AG09319 (cell line): Measurements from ENCODE around the gene MYOM1.

Source experiments
- DNase-seq: peaks from one replicate; pipeline ENCODE4 v3.0.0-alpha.2; 2010; ENCODE audit warnings: low read depth; ENCODE audit errors: extremely low read depth
- TF ChIP-seq, protein P1 (sequence below): IDR thresholded peaks from 2 replicates; pipeline ENCODE4 v1.5.1; 2011; ENCODE audit warnings: low read depth, mild to moderate bottlenecking, inconsistent platforms, low read length, moderate library complexity

The MYOM1 gene

DNA sequence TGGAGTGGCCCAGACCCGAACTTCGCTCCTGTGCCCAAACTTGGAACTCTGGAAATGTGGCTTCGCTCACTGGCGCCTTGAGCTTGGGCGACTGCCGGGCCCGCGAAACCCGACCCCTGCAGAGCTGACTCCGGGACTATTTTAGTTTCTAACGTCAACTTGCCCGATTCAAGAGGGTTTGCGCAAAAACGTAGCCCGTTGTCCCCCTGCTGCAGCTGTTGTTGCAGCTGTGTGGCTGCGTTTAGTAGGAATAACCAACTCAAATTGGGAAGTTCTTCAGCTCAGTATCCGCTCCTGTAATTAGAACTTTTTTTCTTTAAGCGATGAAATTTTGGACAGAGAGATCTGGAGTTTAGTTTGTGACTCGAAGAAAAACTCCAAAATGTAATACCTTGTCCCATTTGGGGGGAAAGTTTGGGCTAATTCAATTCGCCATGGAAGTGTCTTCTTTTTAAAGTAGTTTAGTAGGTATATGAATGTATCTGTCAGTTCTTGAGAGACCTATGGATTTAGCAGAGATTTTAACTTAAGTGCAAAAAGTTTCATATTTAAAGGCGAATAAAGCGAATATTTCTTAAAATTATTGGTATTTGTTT is 28.4 kb upstream of the MYOM1 start:
- DNase-seq: no peak
- TF ChIP-seq, protein P1, sequence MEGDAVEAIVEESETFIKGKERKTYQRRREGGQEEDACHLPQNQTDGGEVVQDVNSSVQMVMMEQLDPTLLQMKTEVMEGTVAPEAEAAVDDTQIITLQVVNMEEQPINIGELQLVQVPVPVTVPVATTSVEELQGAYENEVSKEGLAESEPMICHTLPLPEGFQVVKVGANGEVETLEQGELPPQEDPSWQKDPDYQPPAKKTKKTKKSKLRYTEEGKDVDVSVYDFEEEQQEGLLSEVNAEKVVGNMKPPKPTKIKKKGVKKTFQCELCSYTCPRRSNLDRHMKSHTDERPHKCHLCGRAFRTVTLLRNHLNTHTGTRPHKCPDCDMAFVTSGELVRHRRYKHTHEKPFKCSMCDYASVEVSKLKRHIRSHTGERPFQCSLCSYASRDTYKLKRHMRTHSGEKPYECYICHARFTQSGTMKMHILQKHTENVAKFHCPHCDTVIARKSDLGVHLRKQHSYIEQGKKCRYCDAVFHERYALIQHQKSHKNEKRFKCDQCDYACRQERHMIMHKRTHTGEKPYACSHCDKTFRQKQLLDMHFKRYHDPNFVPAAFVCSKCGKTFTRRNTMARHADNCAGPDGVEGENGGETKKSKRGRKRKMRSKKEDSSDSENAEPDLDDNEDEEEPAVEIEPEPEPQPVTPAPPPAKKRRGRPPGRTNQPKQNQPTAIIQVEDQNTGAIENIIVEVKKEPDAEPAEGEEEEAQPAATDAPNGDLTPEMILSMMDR: no peak

DNA sequence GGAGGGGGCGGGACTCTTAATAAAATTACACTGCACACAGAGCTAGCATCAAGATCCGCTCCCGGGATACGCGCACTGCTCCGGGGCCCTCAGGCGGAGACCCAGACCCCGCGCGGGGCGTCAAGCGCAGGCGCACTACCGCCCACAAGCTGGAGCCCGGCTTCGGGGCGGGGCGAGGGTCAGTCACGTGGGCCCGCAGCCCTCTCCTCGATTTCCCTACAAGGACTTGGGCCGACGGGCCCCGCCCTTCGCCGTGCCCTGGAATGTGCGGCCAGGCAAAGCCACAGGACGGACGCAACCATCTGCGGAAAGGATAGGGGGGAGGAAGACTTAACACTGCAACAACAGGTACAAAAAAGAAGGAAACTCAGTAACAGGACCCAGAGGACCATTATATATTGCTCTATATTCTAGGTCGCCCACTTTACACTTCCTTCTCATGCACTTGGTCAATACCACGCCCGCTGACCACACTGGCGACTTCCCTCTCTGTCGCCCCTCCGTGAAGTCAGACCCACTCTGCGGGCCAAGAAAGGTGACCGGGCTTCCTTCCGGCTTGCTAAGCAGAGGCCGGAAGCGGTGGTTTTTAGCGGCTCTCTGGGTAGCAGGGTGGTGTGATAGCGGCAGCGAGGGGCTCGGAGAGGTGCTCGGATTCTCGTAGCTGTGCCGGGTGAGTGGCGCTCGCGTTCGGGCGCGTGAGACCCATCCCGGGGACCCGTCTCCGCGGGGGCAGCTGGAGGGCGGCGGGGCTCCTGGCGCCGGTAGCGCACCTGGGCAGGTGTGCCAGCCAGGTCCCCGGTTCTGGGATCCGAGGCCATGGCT is 27.7 kb upstream of the MYOM1 start, which contains the start of gene MYL12A:
Gene MYL12A, plus strand, starts transcription at position 562 of the 822 bp plus-strand sequence. CDS start 5,447 bp downstream, outside the sequence.
- TF ChIP-seq, protein P1: no peak
- peak; percentile 97 for DNase-seq

DNA sequence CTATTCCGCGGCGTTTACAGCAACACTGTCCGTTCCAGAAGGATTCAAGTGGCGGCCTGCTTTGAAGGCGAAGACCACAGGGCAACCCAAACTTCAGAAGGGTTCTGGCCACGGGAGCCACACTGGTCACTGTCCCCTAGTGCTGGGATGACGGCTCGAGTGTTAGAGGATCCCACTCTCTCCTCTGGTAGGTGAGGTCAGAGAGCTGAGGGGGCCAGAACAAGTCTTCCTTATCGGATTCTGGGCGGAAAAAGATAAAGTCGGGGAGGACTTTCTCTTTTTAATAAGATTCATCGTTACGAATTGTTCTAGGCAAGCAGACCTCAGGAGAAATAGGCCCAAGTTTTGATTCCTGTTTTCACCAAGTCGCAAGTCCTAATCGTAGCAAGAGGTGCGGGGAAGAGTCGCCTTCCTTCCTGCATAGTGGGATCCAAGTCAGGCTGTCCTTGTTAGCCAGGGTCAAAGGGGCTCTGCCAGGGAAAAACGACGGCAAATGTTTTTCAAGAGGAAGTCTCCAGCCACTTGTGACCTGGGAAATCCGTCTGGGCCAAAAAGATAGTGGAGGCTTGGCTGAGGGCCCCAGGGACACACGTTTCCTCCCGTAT is 27.0 kb upstream of the MYOM1 start:
- DNase-seq: no peak
- TF ChIP-seq, protein P1: no peak

DNA sequence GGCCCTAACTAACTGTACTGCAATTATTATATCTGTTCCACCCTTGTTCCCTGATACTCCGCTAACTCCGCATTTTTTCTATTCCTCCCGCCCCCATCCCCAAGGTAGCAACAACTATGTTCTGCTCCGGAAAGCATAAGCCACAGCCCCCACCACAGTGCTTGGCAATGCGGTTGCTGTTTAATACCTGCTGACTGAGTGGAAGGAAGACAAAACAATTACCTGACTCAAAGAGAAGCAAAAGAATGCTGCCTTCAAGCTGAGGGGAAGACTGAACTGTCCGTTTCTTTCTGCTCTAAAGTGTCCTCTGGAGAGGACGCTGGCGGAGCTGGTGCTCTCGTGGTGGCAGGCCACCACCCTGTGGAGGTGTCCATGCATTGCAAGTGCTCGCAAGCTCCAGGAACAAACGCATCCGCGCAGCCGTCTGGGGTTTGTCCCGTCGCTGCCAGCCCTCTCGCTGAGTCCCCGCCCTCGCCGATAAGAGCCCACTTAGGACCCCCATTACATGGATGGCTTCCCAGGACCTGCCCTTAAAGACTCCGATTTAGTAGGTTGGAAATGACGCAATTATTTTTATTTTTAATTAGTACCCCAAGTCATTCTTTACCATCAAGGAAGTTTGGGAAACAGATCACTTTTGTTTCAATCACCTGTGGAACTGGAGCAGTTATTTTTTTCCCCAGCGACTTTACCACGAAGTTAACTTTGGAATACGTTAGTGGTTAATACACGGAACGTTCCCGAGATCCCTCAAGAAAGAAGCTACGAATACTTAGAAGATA is 26.3 kb upstream of the MYOM1 start:
- TF ChIP-seq, protein P1: peak; percentile 94

DNA sequence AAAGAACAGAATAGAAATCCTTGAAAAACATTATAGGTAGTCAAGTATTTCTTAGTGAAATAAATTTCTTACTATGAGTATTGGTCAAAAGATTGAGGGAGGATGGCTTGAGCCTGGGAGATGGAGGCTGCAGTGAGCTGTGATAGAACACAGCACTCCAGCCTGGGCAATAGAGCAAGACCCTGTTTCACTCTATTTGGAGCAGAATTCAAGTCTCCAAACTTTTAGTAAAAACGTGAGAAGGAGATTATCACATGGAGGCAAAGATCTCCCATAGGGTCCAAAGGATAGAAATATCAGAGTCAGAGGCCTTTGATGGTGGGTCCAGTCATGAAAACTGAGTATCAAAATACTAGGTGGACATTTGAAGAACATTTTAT is 25.4 kb upstream of the MYOM1 start:
- no peak for DNase-seq
- TF ChIP-seq, protein P1: no peak

More for the DNA sequence above, 26.3 kb upstream of the MYOM1 start:
- peak; percentile 56 for DNase-seq

DNA sequence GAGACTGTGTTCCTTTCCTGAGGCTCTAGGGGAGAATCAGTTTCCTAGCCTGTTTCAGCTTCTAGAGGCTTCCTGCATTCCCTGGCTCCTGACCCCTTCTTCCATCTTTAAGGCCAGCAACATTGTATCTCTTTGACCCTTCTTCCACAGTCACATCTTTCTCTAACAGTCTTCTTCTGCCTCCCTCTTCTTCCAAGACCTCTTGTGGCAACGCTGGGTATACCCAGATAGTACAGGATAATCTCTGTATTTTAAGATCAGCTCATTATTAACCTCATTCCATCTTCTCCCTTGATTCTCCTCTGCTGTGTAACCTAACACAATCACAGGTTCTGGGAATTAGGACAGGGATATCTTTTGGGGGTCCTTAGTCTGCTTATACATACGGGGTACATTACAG is 19.0 kb upstream of the MYOM1 start:
- TF ChIP-seq, protein P1: no peak; the same call in 1 of the 2 replicates
- DNase-seq: no peak
